B cell (primary cell): Measurements from ENCODE around the gene RBM6. TPM values are rescaled to one million over a fixed set of nuclear protein-coding genes. Genes with fewer than 3 reads are reported as not detected.

Experiments
- ATAC-seq: fragments of 200-7000 bp; cut with Tn5 transposase; one replicate; pipeline ENCODE4 v1.10.0; 2021; ENCODE audit warnings: low read depth, mild to moderate bottlenecking, moderate number of reproducible peaks, moderate library complexity
- CTCF ChIA-PET: fragments of 350-600 bp; sonication (Branson Sonifier 250); formaldehyde crosslinking; loops from one replicate; lab custom pipeline; 2021; ENCODE audit warnings: antibody characterized with exemption, inconsistent platforms; lab: Charles Lee
- POLR2A ChIA-PET: fragments of 350-600 bp; sonication (Branson Sonifier 250); formaldehyde crosslinking; loops from one replicate; lab custom pipeline; 2021; ENCODE audit warnings: antibody characterized with exemption; lab: Charles Lee
- DNase-seq: peaks from one replicate; pipeline ENCODE4 v3.0.0; 2013
- H2AFZ ChIP-seq: 2 replicates; pipeline ENCODE4 v1.6.1; 2012; ENCODE audit warnings: mild to moderate bottlenecking, low read depth, low read length; ENCODE audit not compliant: insufficient read depth, poor library complexity, severe bottlenecking
- H3K27ac ChIP-seq, 2 donors: 1 replicate in 1 of 2; 2 replicates in 1 of 2; pipeline ENCODE4 v1.5.1; 2012 to 2013; ENCODE audit warnings: low read length in 2 of 2, mild to moderate bottlenecking in 2 of 2, moderate library complexity in 1 of 2
- H3K27me3 ChIP-seq, 4 experiments: fragments of 200-600 bp in 1 of 4; sonication (generic) in 1 of 4; replicated peaks in 1 of 4; 1 replicate in 2 of 4; 2 replicates in 2 of 4; pipeline versions ENCODE4 v1.6.1 to v1.7.0; 2013 to 2016; ENCODE audit warnings: low read length in 3 of 4, mild to moderate bottlenecking in 2 of 4, mixed read lengths in 1 of 4, moderate library complexity in 1 of 4; ENCODE audit not compliant: insufficient read depth in 4 of 4, control insufficient read depth in 3 of 4; ENCODE audit errors: control extremely low read depth in 1 of 4
- H3K36me3 ChIP-seq, 2 experiments: replicated peaks in 1 of 2; 1 replicate in 1 of 2; 2 replicates in 1 of 2; pipeline versions ENCODE4 v1.6.1 to v1.7.1; 2013; ENCODE audit warnings: low read length in 1 of 2; ENCODE audit not compliant: insufficient read depth in 2 of 2, control insufficient read depth in 1 of 2; ENCODE audit errors: control extremely low read depth in 1 of 2, extremely low read depth in 1 of 2
- H3K4me1 ChIP-seq, 2 donors: fragments of 200-600 bp in 1 of 2; sonication (generic) in 1 of 2; 1 replicate in 1 of 2; 2 replicates in 1 of 2; pipeline versions ENCODE4 v1.5.1 to v1.6.1; 2013 to 2017; ENCODE audit warnings: low read length in 2 of 2; ENCODE audit not compliant: control insufficient read depth in 2 of 2, insufficient read depth in 2 of 2
- H3K4me2 ChIP-seq: replicated peaks from 2 replicates; pipeline ENCODE3; 2012; ENCODE audit warnings: mild to moderate bottlenecking, low read depth, low read length; ENCODE audit not compliant: poor library complexity, severe bottlenecking
- H3K4me3 ChIP-seq, 5 experiments: fragments of 200-600 bp in 1 of 5; sonication (generic) in 1 of 5; 1 replicate in 3 of 5; 2 replicates in 2 of 5; pipeline versions ENCODE4 v1.5.1 to v1.7.0; 2011 to 2016; ENCODE audit warnings: low read length in 4 of 5, mild to moderate bottlenecking in 4 of 5, low read depth in 2 of 5, control low read depth in 1 of 5, moderate library complexity in 1 of 5; ENCODE audit not compliant: insufficient read depth in 1 of 5; ENCODE audit errors: control extremely low read depth in 1 of 5, extremely low read depth in 1 of 5
- H3K79me2 ChIP-seq: fragments of 200-600 bp; sonication (generic); one replicate; pipeline ENCODE4 v1.6.0; 2016; ENCODE audit warnings: low read length; ENCODE audit not compliant: control insufficient read depth, insufficient read depth
- H3K9ac ChIP-seq: fragments of 200-600 bp; sonication (generic); 2 replicates; pipeline ENCODE4 v1.6.1; 2017; ENCODE audit warnings: mild to moderate bottlenecking, low read length, moderate library complexity
- H3K9me3 ChIP-seq, 3 donors: one replicate each; pipeline versions ENCODE4 v1.6.1 to v1.7.1; 2013; ENCODE audit warnings: low read length in 2 of 3; ENCODE audit not compliant: control insufficient read depth in 2 of 3, insufficient read depth in 1 of 3; ENCODE audit errors: control extremely low read depth in 1 of 3
- H4K20me1 ChIP-seq: 2 replicates; pipeline ENCODE4 v1.6.0; 2012; ENCODE audit warnings: mild to moderate bottlenecking, low read length; ENCODE audit not compliant: insufficient read depth, control insufficient read depth, poor library complexity, severe bottlenecking
- H3K27ac Mint-ChIP-seq: one replicate; pipeline ENCODE4 v1.8.0; 2021; ENCODE audit warnings: mixed read lengths
- H3K27me3 Mint-ChIP-seq: one replicate; pipeline ENCODE4 v1.8.0; 2021; ENCODE audit warnings: mixed read lengths
- H3K4me1 Mint-ChIP-seq: one replicate; pipeline ENCODE4 v1.8.0; 2021; ENCODE audit warnings: mixed read lengths
- H3K4me3 Mint-ChIP-seq: one replicate; pipeline ENCODE4 v1.8.0; 2021; ENCODE audit warnings: mixed read lengths
- H3K9me3 Mint-ChIP-seq: one replicate; pipeline ENCODE4 v1.8.0; 2022; ENCODE audit warnings: mixed read lengths; ENCODE audit not compliant: insufficient read depth
- CTCF ChIP-seq: fragments of 200-600 bp; IDR thresholded peaks from one replicate; pipeline ENCODE4 v1.8.0; 2022; ENCODE audit warnings: antibody characterized with exemption, mild to moderate bottlenecking
- EZH2 ChIP-seq: IDR thresholded peaks from 2 replicates; pipeline ENCODE4 v1.6.1; 2012; ENCODE audit warnings: borderline replicate concordance, low read depth, mild to moderate bottlenecking, moderate library complexity, low read length; ENCODE audit not compliant: insufficient read depth, poor library complexity, severe bottlenecking
- WGBS: methylation state at CpG from one replicate; pipeline ENCODE4 v1.1.5; 2013; ENCODE audit warnings: missing lambda C conversion rate; ENCODE audit not compliant: insufficient coverage; 5-methylcytosine and 5-hydroxymethylcytosine counted together
- intact Hi-C: fragments of 100-400 bp; cut with micrococcal nuclease; formaldehyde crosslinking; loops from one replicate; pipeline ENCODE4 v1.10.0; 2022
- polyA plus RNA-seq: library from polyadenylated mRNA; depleted of rRNA; stranded (reverse); fragments of >200 nt; gene quantifications from 2 replicates; pipeline ENCODE4 v1.2.3, GENCODE V29; 2012
- total RNA-seq, 2 donors: library from RNA; stranded (reverse); fragments of 120-200 nt in 1 of 2; gene quantifications; 1 replicate in 1 of 2; 2 replicates in 1 of 2; pipeline versions ENCODE4 v1.2.3 to v1.2.4, GENCODE V29; 2013 to 2022

RBM6 gene
- total and polyA plus RNA-seq, 2 donors (not counting 1 experiment from before 2014, with no cell fraction given) = 223 to 285 TPM

DNA sequence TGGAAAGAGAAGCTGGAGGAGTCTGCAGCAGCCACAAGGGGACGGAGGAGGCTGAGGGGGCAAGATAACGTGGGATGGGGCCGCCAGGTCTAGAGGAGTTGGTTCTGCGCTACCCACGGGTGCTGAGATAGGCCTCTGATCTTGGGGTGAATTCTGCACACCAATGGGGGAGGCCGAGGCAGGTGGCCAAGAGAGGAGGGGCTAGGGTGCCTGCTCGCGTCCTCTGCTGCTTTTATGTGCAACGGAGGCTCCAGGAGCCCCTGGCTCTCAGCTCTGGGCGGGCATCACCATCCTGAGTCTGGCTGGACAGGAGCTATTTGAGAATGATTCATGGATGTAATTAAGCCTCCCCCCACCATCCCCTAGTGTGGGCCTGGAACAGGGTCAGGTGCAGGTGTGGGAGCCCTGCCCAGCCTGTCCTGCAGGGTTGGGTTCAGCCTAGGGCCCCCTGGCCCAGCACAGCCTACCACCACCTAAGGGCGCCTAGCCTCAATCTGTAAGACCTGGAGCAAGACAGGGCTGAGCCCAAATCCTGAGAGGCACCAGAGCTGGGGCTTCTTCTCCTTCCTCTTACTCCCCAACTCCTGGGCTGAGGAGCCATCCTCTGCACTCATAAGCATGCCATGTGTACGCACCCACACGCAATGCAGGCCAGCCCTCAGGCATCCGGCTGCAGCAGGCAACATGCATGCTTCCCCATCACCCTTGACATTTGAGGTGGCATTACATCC is 182.9 kb downstream of the RBM6 start:
- H3K27ac ChIP-seq = no peak overlapping the region
- intact Hi-C loops = no loop called here
- TF ChIP-seq CTCF = no peak
- TF ChIP-seq EZH2 = no peak
- no peak overlapping the region for H3K4me2 ChIP-seq
- H3K27me3 ChIP-seq = peaks cover 0 to 2% (median 0%) of the 10 kb centered on the region in 4 experiments
- Mint-ChIP-seq H3K4me3 (no peak overlapping the region), H3K27me3 (no peaks in the 10 kb centered on the region), H3K4me1 (peaks cover 2% of the 10 kb centered on the region), H3K27ac (no peak overlapping the region), H3K9me3 (no peaks in the 10 kb centered on the region)
- no peak overlapping the region for H2AFZ ChIP-seq
- no peaks in the 10 kb centered on the region for H3K79me2 ChIP-seq
- H3K4me1 ChIP-seq = no peaks in the 10 kb centered on the region
- H3K9me3 ChIP-seq = no peaks in the 10 kb centered on the region
- ATAC-seq (no peak), DNase-seq (no peak)
- ChIA-PET POLR2A (interaction anchor here (0.6 to 0.8 kb wide), 2 partner anchors 10 to 43 kb away, joined by 3 read pairs; no protein-coding TSS in a partner anchor), CTCF (interaction anchor here (0.9 to 4.6 kb wide), 12 partner anchors 8 to 149 kb away, joined by 3 to 28 read pairs (median 4); partner anchors contain the start of gene GNAT1)
- no peak overlapping the region for H3K9ac ChIP-seq
- peaks cover 22% of the 10 kb centered on the region for H4K20me1 ChIP-seq
- H3K36me3 ChIP-seq = peaks cover 13 to 32% of the 10 kb centered on the region in 2 experiments
- no peak overlapping the region for H3K4me3 ChIP-seq
- WGBS = 95% methylated on average over 12 of the region's 14 CpGs

DNA sequence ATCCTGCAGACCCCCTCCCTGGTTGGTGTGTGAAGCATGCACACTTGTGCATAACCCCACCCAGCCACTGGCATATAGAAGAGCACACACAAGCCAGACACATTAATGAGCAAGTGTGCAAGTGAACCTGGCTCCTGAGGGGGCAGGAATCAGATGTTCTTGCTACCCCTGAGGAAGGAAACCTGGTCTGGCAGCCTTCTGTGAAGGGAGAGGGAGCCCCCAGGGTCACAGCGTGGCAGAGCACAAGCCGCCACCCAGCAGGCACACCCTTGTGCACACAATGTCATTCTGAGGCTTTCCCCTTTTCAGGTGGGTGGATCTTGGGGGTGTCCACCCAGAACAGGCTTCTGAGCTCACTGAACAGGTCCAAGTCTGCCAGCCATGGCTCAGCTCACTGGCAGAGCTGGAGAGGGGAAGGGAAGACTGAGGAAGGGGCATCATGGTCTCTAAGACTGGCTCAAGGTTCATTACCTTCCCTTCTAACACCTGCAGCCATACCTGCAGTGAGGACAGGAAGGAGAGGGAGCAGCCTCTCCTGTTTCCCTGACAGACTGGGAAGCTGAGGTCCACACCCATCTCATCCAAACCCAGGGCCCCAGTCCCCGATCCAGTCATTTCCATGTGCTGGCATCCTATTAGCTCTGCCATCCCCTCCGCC is 183.6 kb downstream of the RBM6 start:
- no peaks in the 10 kb centered on the region for H3K79me2 ChIP-seq
- DNase-seq (no peak), ATAC-seq (no peak)
- no peak overlapping the region for H3K4me3 Mint-ChIP-seq
- no peak overlapping the region for H3K4me2 ChIP-seq
- no peak overlapping the region for H3K9ac ChIP-seq
- WGBS = 64% methylated on average over 4 of the region's 4 CpGs
- peaks cover 2% of the 10 kb centered on the region for H3K4me1 Mint-ChIP-seq
- intact Hi-C loops = no loop called here
- no peak overlapping the region for H3K27ac ChIP-seq
- H3K27me3 ChIP-seq = peaks cover 0 to 2% (median 0%) of the 10 kb centered on the region in 4 experiments
- no peak overlapping the region for H2AFZ ChIP-seq
- CTCF ChIA-PET = interaction anchor here (1.0 to 4.6 kb wide), 3 partner anchors 9 to 103 kb away, joined by 3 to 28 read pairs (median 4); no protein-coding TSS in a partner anchor
- H3K27ac Mint-ChIP-seq = no peak overlapping the region
- TF ChIP-seq EZH2 = no peak
- H3K9me3 ChIP-seq = no peaks in the 10 kb centered on the region
- H3K36me3 ChIP-seq = peaks cover 13 to 25% of the 10 kb centered on the region in 2 experiments
- H3K4me1 ChIP-seq = no peaks in the 10 kb centered on the region
- H4K20me1 ChIP-seq = peaks cover 18% of the 10 kb centered on the region
- H3K9me3 Mint-ChIP-seq = no peaks in the 10 kb centered on the region
- H3K4me3 ChIP-seq = no peak overlapping the region
- no peaks in the 10 kb centered on the region for H3K27me3 Mint-ChIP-seq
- POLR2A ChIA-PET = interaction anchor here (0.8 kb wide), 1 partner anchor 10 kb away, joined by 3 read pairs; no protein-coding TSS in a partner anchor
